ENCODE measurements around the gene ABCB6.
A peak's percentile ranks its signal among the peaks of the same experiment; 100 is the strongest.

Gene ABCB6

GRCh38 chr2:219168526-219168925 is 50.2 kb downstream of the ABCB6 start:
- no peak for DNase-seq

GRCh38 chr2:219167997-219168396 is 50.8 kb downstream of the ABCB6 start:
- no peak for DNase-seq

- DNase-seq: no peak
These were observed 53.5 kb downstream of the ABCB6 start for GRCh38 chr2:219165058-219165911.

- DNase-seq: no peak
These were observed 55.6 kb downstream of the ABCB6 start for GRCh38 chr2:219163156-219163555.

GRCh38 chr2:219161097-219161496 is 57.7 kb downstream of the ABCB6 start:
- no peak for DNase-seq

GRCh38 chr2:219160186-219161017 is 58.4 kb downstream of the ABCB6 start, which contains the start of gene NHEJ1:
Gene NHEJ1 (minus strand): TSS chr2:219160815. CDS start chr2:219158362, 2,453 bp downstream.
- peak; percentile 92 for DNase-seq

Measured in fibroblast of skin of back (primary cell).